GM23338 (cell line): Measurements from ENCODE around the gene STK33.

Experiments used
- CREB1 ChIP-seq: fragments of 250-450 bp; sonication (Bioruptor Pico); IDR thresholded peaks from 2 replicates; pipeline ENCODE4 v1.5.0; 2020; ENCODE audit warnings: low read depth, mild to moderate bottlenecking, moderate library complexity
- CTCF ChIP-seq, 2 experiments: fragments of 200-600 bp in 1 of 2; sonication (generic) in 1 of 2; conservative IDR thresholded peaks; 2 replicates each; pipeline versions ENCODE4 v1.5.1 to v1.6.1; 2016 to 2017; ENCODE audit warnings: antibody characterized with exemption in 2 of 2, low read depth in 2 of 2, mild to moderate bottlenecking in 2 of 2, moderate library complexity in 1 of 2
- EZH2 ChIP-seq: fragments of 200-600 bp; sonication (generic); IDR thresholded peaks from one replicate; pipeline ENCODE4 v1.8.0; 2017; ENCODE audit warnings: antibody characterized with exemption, mild to moderate bottlenecking, low read depth; ENCODE audit not compliant: unreplicated experiment
- EZH2phosphoT487 ChIP-seq: fragments of 200-600 bp; sonication (generic); IDR thresholded peaks from one replicate; pipeline ENCODE4 v1.8.1; 2018; ENCODE audit warnings: antibody characterized with exemption; ENCODE audit not compliant: unreplicated experiment
- JUNB ChIP-seq: IDR thresholded peaks from one replicate; pipeline ENCODE4 v1.6.1; 2016; ENCODE audit warnings: antibody characterized with exemption; ENCODE audit not compliant: unreplicated experiment
- NANOG ChIP-seq: IDR thresholded peaks from 2 replicates; pipeline ENCODE4 v1.6.1; 2016; ENCODE audit warnings: antibody characterized with exemption, borderline replicate concordance
- POLR2AphosphoS5 ChIP-seq: IDR thresholded peaks from 2 replicates; pipeline ENCODE4 v1.6.1; 2016; ENCODE audit warnings: antibody characterized with exemption, low read depth
- STAT1 ChIP-seq: IDR thresholded peaks from one replicate; pipeline ENCODE4 v1.6.1; 2016; ENCODE audit warnings: antibody characterized with exemption; ENCODE audit not compliant: unreplicated experiment
- ZNF114 ChIP-seq: fragments of 250-450 bp; sonication (Bioruptor Pico); IDR thresholded peaks from 2 replicates; pipeline ENCODE4 v1.5.0; 2020; ENCODE audit warnings: mild to moderate bottlenecking, moderate library complexity
- ZNF331 ChIP-seq: fragments of 250-450 bp; sonication (Bioruptor Pico); IDR thresholded peaks from 2 replicates; pipeline ENCODE4 v1.5.0; 2020; ENCODE audit warnings: low read depth, mild to moderate bottlenecking, moderate library complexity
- TF ChIP-seq, protein P1 (sequence below): IDR thresholded peaks from one replicate; pipeline ENCODE4 v1.6.1; 2018; ENCODE audit warnings: antibody characterized with exemption; ENCODE audit not compliant: unreplicated experiment
- TF ChIP-seq, protein P2 (sequence below): IDR thresholded peaks from 2 replicates; pipeline ENCODE4 v1.6.1; 2016; ENCODE audit warnings: antibody characterized with exemption

GRCh38 chr11:8440649-8441048 is 153.4 kb downstream of the STK33 start:
- no peak for TF ChIP-seq CTCF (conservative IDR thresholded peaks at IDR 0.05; ENCODE audit: low read depth in 2 of 2)
- no peak for TF ChIP-seq EZH2
- TF ChIP-seq, protein P1, sequence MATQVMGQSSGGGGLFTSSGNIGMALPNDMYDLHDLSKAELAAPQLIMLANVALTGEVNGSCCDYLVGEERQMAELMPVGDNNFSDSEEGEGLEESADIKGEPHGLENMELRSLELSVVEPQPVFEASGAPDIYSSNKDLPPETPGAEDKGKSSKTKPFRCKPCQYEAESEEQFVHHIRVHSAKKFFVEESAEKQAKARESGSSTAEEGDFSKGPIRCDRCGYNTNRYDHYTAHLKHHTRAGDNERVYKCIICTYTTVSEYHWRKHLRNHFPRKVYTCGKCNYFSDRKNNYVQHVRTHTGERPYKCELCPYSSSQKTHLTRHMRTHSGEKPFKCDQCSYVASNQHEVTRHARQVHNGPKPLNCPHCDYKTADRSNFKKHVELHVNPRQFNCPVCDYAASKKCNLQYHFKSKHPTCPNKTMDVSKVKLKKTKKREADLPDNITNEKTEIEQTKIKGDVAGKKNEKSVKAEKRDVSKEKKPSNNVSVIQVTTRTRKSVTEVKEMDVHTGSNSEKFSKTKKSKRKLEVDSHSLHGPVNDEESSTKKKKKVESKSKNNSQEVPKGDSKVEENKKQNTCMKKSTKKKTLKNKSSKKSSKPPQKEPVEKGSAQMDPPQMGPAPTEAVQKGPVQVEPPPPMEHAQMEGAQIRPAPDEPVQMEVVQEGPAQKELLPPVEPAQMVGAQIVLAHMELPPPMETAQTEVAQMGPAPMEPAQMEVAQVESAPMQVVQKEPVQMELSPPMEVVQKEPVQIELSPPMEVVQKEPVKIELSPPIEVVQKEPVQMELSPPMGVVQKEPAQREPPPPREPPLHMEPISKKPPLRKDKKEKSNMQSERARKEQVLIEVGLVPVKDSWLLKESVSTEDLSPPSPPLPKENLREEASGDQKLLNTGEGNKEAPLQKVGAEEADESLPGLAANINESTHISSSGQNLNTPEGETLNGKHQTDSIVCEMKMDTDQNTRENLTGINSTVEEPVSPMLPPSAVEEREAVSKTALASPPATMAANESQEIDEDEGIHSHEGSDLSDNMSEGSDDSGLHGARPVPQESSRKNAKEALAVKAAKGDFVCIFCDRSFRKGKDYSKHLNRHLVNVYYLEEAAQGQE, result no peak
- TF ChIP-seq POLR2AphosphoS5, result no peak
- TF ChIP-seq EZH2phosphoT487, result no peak
- no peak for TF ChIP-seq STAT1
- TF ChIP-seq ZNF114 (CRISPR knock-in tag), result no peak
- no peak for TF ChIP-seq CREB1 (CRISPR knock-in tag)
- no peak for TF ChIP-seq ZNF331
- TF ChIP-seq, protein P2, sequence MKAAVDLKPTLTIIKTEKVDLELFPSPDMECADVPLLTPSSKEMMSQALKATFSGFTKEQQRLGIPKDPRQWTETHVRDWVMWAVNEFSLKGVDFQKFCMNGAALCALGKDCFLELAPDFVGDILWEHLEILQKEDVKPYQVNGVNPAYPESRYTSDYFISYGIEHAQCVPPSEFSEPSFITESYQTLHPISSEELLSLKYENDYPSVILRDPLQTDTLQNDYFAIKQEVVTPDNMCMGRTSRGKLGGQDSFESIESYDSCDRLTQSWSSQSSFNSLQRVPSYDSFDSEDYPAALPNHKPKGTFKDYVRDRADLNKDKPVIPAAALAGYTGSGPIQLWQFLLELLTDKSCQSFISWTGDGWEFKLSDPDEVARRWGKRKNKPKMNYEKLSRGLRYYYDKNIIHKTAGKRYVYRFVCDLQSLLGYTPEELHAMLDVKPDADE, result no peak
- no peak for TF ChIP-seq NANOG
- no peak for TF ChIP-seq JUNB
